PC-3 (cell line): ENCODE results near the gene SRRM5. TPM values are rescaled to one million over a fixed set of nuclear protein-coding genes. Genes with fewer than 3 reads are reported as not detected.

Experiments
- ATAC-seq: fragments of 200-7000 bp; cut with Tn5 transposase; 2 replicates; pipeline ENCODE4 v1.9.1; 2020; ENCODE audit warnings: mild to moderate bottlenecking, moderate library complexity
- BruUV-seq: library from RNA; stranded (reverse); fragments of 400-500 nt; replicated peaks from 2 replicates; lab custom pipeline; 2021; lab: Mats Ljungman, UMichigan
- CTCF ChIA-PET: fragments of 300-600 bp; sonication (Branson Sonifier 250); formaldehyde crosslinking; loops from one replicate; lab custom pipeline; 2022; ENCODE audit warnings: antibody characterized with exemption; lab: Charles Lee
- POLR2A ChIA-PET: fragments of 300-600 bp; sonication (Branson Sonifier 250); formaldehyde crosslinking; loops from one replicate; lab custom pipeline; 2022; ENCODE audit warnings: antibody characterized with exemption; ENCODE audit not compliant: unreplicated experiment; lab: Charles Lee
- DNase-seq: peaks from one replicate; pipeline ENCODE4 v3.0.0-alpha.2; 2015
- H2AFZ ChIP-seq: fragments of 300-600 bp; sonication (generic); 2 replicates; pipeline ENCODE4 v1.6.0; 2016; ENCODE audit warnings: antibody characterized with exemption, low read length
- H3F3A ChIP-seq: fragments of 300-600 bp; sonication (generic); one replicate; pipeline ENCODE4 v1.6.0; 2017; ENCODE audit warnings: antibody characterized with exemption, low read length, control low read depth, mild to moderate bottlenecking; ENCODE audit not compliant: unreplicated experiment
- H3K27ac ChIP-seq: fragments of 300-600 bp; sonication (generic); 2 replicates; pipeline ENCODE4 v1.5.1; 2016; ENCODE audit warnings: mild to moderate bottlenecking, low read length
- H3K27me3 ChIP-seq: fragments of 300-600 bp; sonication (generic); 2 replicates; pipeline ENCODE4 v1.6.1; 2016; ENCODE audit warnings: low read length, mixed read lengths
- H3K36me3 ChIP-seq: fragments of 300-600 bp; sonication (generic); 2 replicates; pipeline ENCODE4 v1.6.1; 2016; ENCODE audit warnings: low read depth, mixed run types, low read length, mixed read lengths
- H3K4me1 ChIP-seq: fragments of 300-600 bp; sonication (generic); 2 replicates; pipeline ENCODE4 v1.5.1; 2016; ENCODE audit warnings: low read length; ENCODE audit not compliant: insufficient read depth
- H3K4me2 ChIP-seq: fragments of 300-600 bp; sonication (generic); 2 replicates; pipeline ENCODE4 v1.6.0; 2016; ENCODE audit warnings: low read length
- H3K4me3 ChIP-seq: fragments of 300-600 bp; sonication (generic); 2 replicates; pipeline ENCODE4 v1.5.1; 2016; ENCODE audit warnings: mild to moderate bottlenecking, low read length, mixed read lengths
- H3K79me2 ChIP-seq: fragments of 300-600 bp; sonication (generic); 2 replicates; pipeline ENCODE4 v1.6.1; 2017; ENCODE audit warnings: low read length, mixed read lengths
- H3K9ac ChIP-seq: fragments of 300-600 bp; sonication (generic); 2 replicates; pipeline ENCODE4 v1.6.0; 2016; ENCODE audit warnings: mild to moderate bottlenecking, low read length
- H3K9me2 ChIP-seq: fragments of 300-600 bp; sonication (generic); replicated peaks from 2 replicates; pipeline ENCODE4 v1.6.1; 2016; ENCODE audit warnings: mixed run types, low read length, mixed read lengths
- H3K9me3 ChIP-seq: fragments of 300-600 bp; sonication (generic); 2 replicates; pipeline ENCODE4 v1.6.1; 2016; ENCODE audit warnings: low read length, mixed read lengths
- H4K20me1 ChIP-seq: fragments of 300-600 bp; sonication (generic); 2 replicates; pipeline ENCODE4 v1.6.1; 2016; ENCODE audit warnings: low read length, mixed read lengths
- EZH2 ChIP-seq: fragments of 300-600 bp; sonication (generic); IDR thresholded peaks from one replicate; pipeline ENCODE4 v1.6.1; 2017; ENCODE audit warnings: antibody characterized with exemption, mild to moderate bottlenecking, low read length; ENCODE audit not compliant: unreplicated experiment
- EZH2phosphoT487 ChIP-seq: fragments of 300-600 bp; sonication (generic); IDR thresholded peaks from 2 replicates; pipeline ENCODE4 v1.6.1; 2018; ENCODE audit warnings: mild to moderate bottlenecking, antibody characterized with exemption, low read length, borderline replicate concordance
- intact Hi-C: fragments of 100-400 bp; cut with micrococcal nuclease; formaldehyde crosslinking; loops from 2 replicates; pipeline ENCODE4 v1.9.0; 2023
- total RNA-seq: library from RNA; depleted of rRNA; stranded (reverse); fragments of >200 nt; gene quantifications from 2 replicates; pipeline ENCODE4 v1.2.3, GENCODE V29; 2014
- TF ChIP-seq, protein P1 (sequence below): fragments of 300-600 bp; sonication (generic); conservative IDR thresholded peaks from 2 replicates; pipeline ENCODE4 v1.5.1; 2017; ENCODE audit warnings: antibody characterized with exemption, low read depth, mild to moderate bottlenecking, low read length

Gene SRRM5
- total RNA-seq, 1 experiment from 2014 or later, result 0.11 TPM

DNA sequence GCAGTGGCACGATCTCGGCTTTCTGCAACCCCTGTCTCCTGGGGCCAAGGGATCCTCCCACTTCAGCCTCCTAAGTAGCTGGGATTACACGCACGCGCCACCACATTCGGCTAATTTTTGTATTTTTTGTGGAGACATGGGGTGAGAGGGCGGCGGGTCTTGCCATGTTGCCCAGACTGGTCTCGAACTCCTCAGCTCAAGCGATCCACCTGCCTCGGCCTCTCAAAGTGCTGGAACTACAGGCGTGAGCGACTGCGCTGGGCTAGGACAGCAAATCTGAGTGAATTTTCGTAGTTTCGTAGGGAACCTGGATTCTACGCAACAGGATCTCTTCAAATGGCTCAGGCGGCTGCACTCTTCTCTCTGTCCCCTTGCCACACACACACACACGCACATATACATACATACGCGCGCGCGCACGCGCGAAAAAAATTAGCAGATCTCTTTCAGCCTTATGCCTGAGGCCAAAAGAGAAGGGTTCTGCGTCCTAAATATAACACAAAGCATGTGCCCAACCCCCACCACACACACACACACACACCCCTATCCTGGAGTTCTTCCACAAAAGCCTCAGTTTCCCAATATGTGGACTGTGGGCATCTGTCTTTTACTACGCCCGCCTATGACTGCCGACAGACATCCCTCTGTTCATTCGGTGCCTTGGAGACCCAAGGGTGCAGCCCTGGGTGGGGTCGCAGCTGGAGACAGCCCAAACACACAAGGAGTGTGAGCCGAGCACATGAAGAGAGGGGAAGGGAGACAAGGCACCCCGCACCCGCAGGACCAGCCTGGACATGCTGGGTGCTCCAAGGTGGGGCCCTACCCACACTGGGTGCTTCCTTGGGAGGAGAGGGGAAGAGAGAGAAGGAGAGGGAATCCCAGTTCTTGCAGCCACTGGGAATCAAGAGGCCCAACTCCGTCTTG is 35.7 kb upstream of the SRRM5 start:
- H3K9ac ChIP-seq, result peak overlapping the region; percentile 49; the same call in 1 of the 2 replicates
- POLR2A ChIA-PET, result interaction anchor here (0.6 kb wide), 1 partner anchor 92 kb away, joined by 3 read pairs; no protein-coding TSS in a partner anchor
- no peaks in the 10 kb centered on the region for H3F3A ChIP-seq
- H3K4me3 ChIP-seq, result no peak overlapping the region
- no peak for DNase-seq
- H3K79me2 ChIP-seq, result peaks cover 15% of the 10 kb centered on the region
- no peaks in the 10 kb centered on the region for H3K9me2 ChIP-seq
- TSS peak; percentile 30 for BruUV-seq
- H4K20me1 ChIP-seq, result no peaks in the 10 kb centered on the region
- no peaks in the 10 kb centered on the region for H3K27me3 ChIP-seq
- CTCF ChIA-PET, result no interaction called here
- no peaks in the 10 kb centered on the region for H3K9me3 ChIP-seq
- intact Hi-C loops, result loop anchor here (1.0 kb wide), 1 partner anchor 20 kb away; the partner anchor contains the start of genes IRGQ and ZNF576
- H2AFZ ChIP-seq, result peak overlapping the region; percentile 77
- no peak for ATAC-seq
- no peaks in the 10 kb centered on the region for H3K36me3 ChIP-seq
- H3K4me1 ChIP-seq, result peaks cover 9% of the 10 kb centered on the region
- TF ChIP-seq EZH2, result no peak
- TF ChIP-seq, protein P1, sequence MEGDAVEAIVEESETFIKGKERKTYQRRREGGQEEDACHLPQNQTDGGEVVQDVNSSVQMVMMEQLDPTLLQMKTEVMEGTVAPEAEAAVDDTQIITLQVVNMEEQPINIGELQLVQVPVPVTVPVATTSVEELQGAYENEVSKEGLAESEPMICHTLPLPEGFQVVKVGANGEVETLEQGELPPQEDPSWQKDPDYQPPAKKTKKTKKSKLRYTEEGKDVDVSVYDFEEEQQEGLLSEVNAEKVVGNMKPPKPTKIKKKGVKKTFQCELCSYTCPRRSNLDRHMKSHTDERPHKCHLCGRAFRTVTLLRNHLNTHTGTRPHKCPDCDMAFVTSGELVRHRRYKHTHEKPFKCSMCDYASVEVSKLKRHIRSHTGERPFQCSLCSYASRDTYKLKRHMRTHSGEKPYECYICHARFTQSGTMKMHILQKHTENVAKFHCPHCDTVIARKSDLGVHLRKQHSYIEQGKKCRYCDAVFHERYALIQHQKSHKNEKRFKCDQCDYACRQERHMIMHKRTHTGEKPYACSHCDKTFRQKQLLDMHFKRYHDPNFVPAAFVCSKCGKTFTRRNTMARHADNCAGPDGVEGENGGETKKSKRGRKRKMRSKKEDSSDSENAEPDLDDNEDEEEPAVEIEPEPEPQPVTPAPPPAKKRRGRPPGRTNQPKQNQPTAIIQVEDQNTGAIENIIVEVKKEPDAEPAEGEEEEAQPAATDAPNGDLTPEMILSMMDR, result no peak
- no peak for TF ChIP-seq EZH2phosphoT487
- peak overlapping the region; percentile 68; the same call in 1 of the 2 replicates for H3K4me2 ChIP-seq
- H3K27ac ChIP-seq, result no peak overlapping the region

DNA sequence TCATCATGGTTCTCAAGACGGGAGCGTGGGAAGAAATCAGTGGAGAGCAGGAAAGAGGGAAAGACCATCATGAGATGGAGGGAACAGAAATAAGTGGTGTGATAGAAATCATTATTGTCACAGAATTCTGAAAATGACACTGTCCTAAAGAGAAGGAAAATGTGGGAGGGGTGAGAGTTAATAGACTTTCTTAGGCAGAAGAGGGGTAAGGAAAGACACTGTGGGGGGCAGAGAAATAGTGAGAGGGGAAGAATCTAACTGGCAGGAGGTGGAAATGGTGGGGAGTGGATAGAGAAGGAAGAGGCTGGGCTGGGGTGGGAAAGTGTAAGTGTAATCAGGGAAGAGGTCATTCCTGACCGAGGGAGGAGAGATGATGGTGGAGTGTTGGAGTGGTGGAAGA is 33.1 kb upstream of the SRRM5 start:
- H2AFZ ChIP-seq, result no peak overlapping the region
- no TSS peak for BruUV-seq
- ATAC-seq (no peak), DNase-seq (no peak)
- no peaks in the 10 kb centered on the region for H3K9me2 ChIP-seq
- no peak overlapping the region for H3K9ac ChIP-seq
- no peaks in the 10 kb centered on the region for H3K9me3 ChIP-seq
- no peak overlapping the region for H3K4me3 ChIP-seq
- no peaks in the 10 kb centered on the region for H3F3A ChIP-seq
- no peaks in the 10 kb centered on the region for H4K20me1 ChIP-seq
- no peak overlapping the region for H3K27ac ChIP-seq
- no peak overlapping the region for H3K4me2 ChIP-seq
- peaks cover 11% of the 10 kb centered on the region for H3K79me2 ChIP-seq
- intact Hi-C loops, result no loop called here
- ChIA-PET POLR2A (no interaction called here), CTCF (no interaction called here)
- peaks cover 9% of the 10 kb centered on the region for H3K4me1 ChIP-seq
- no peaks in the 10 kb centered on the region for H3K36me3 ChIP-seq
- no peak for TF ChIP-seq EZH2phosphoT487
- no peak for TF ChIP-seq EZH2
- TF ChIP-seq, protein P1, result no peak
- H3K27me3 ChIP-seq, result no peaks in the 10 kb centered on the region

DNA sequence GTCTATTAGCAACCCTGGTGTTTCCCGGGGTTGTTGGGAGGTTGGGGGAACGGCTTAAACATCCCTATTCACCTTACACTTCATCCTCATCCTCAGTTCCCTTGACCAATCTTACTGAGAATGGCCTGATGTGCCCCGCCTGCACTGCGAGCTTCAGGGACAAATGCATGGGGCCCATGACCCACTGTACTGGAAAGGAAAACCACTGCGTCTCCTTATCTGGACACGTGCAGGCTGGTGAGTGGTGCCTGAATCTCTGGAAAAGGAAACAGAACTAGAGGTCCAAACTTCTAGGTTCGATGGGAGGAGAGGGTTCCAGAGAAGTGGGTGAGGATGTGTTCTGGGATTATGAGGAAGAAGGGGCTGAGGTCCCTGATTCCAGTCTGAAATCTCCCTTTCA is 30.4 kb upstream of the SRRM5 start:
- Histone ChIP-seq H3K4me1 (no peaks in the 10 kb centered on the region), H2AFZ (no peak overlapping the region), H3K79me2 (no peaks in the 10 kb centered on the region), H3K27ac (no peak overlapping the region), H3K27me3 (no peaks in the 10 kb centered on the region), H3K9ac (no peak overlapping the region), H3K4me3 (no peak overlapping the region), H3K9me3 (no peaks in the 10 kb centered on the region), H3K36me3 (no peaks in the 10 kb centered on the region), H3K4me2 (no peak overlapping the region), H3F3A (no peaks in the 10 kb centered on the region), H3K9me2 (no peaks in the 10 kb centered on the region), H4K20me1 (no peaks in the 10 kb centered on the region)
- intact Hi-C loops, result no loop called here
- no peak for DNase-seq
- no peak for ATAC-seq
- TF ChIP-seq, protein P1, result no peak
- TF ChIP-seq EZH2phosphoT487 (no peak), EZH2 (no peak)
- ChIA-PET POLR2A (no interaction called here), CTCF (no interaction called here)
- BruUV-seq, result no TSS peak
